LHCN-M2 (cell line): Measurements from ENCODE around the gene IGIP. TPM values are rescaled to one million over a fixed set of nuclear protein-coding genes. Genes with fewer than 3 reads are reported as not detected.

ENCODE experiments used
- DNase-seq: peaks from one replicate; pipeline ENCODE4 v3.0.0-alpha.2; 2012; ENCODE audit warnings: low read depth
- polyA plus RNA-seq: library from polyadenylated mRNA; unstranded; fragments of >200 nt; gene quantifications from one replicate; pipeline ENCODE4 v1.2.1, GENCODE V29; 2012; ENCODE audit warnings: missing spikeins
- total RNA-seq: library from RNA; depleted of rRNA; stranded (reverse); fragments of >200 nt; gene quantifications from 2 replicates; pipeline ENCODE4 v1.2.3, GENCODE V29; 2014; rRNA removed

IGIP gene
- 3.1 and 3.4 TPM in 2 replicates for total RNA-seq
- 2.0 TPM for polyA plus RNA-seq

- DNase-seq = no peak
Measured at GRCh38 chr5:140125637-140126036, at the start of gene IGIP. Gene IGIP, plus strand, starts transcription at chr5:140125937. Its CDS starts 2,540 bp downstream, at chr5:140128477.

GRCh38 chr5:140076142-140076541 is 49.6 kb upstream of the IGIP start:
- no peak for DNase-seq

- no peak for DNase-seq
Measured at GRCh38 chr5:140076788-140077187, 48.9 kb upstream of the IGIP start.

- no peak for DNase-seq
Measured at GRCh38 chr5:140083120-140083519, 42.6 kb upstream of the IGIP start.

GRCh38 chr5:140083650-140084049 is 42.1 kb upstream of the IGIP start:
- DNase-seq = no peak

- DNase-seq = no peak
Measured at GRCh38 chr5:140084541-140084940, 41.2 kb upstream of the IGIP start.

- DNase-seq = no peak
Measured at GRCh38 chr5:140090251-140090650, 35.5 kb upstream of the IGIP start.

GRCh38 chr5:140093179-140093578 is 32.6 kb upstream of the IGIP start:
- no peak for DNase-seq

GRCh38 chr5:140093866-140094265 is 31.9 kb upstream of the IGIP start:
- DNase-seq = no peak

GRCh38 chr5:140094889-140095288 is 30.8 kb upstream of the IGIP start:
- DNase-seq = no peak

GRCh38 chr5:140101179-140101578 is 24.6 kb upstream of the IGIP start:
- no peak for DNase-seq

GRCh38 chr5:140103154-140103553 is 22.6 kb upstream of the IGIP start:
- no peak for DNase-seq

GRCh38 chr5:140104100-140104499 is 21.6 kb upstream of the IGIP start:
- DNase-seq = no peak

- DNase-seq = no peak
Measured at GRCh38 chr5:140106101-140106500, 19.6 kb upstream of the IGIP start.

- DNase-seq = no peak
Measured at GRCh38 chr5:140106805-140107311, 18.9 kb upstream of the IGIP start.

- DNase-seq = peak; percentile 90
Measured at GRCh38 chr5:140107312-140108092, 18.2 kb upstream of the IGIP start.

- DNase-seq = no peak
Measured at GRCh38 chr5:140108093-140109017, 17.4 kb upstream of the IGIP start.

- DNase-seq = no peak
Measured at GRCh38 chr5:140109018-140109758, 16.5 kb upstream of the IGIP start.

GRCh38 chr5:140109759-140110645 is 15.7 kb upstream of the IGIP start:
- no peak for DNase-seq

GRCh38 chr5:140110646-140110957 is 15.1 kb upstream of the IGIP start:
- no peak for DNase-seq
